Parathyroid adenoma (tissue), 2 donors: Measurements from ENCODE around the gene UBE2U.

Experiments used
- H2AFZ ChIP-seq: fragments of 300-600 bp; sonication (generic); one replicate; pipeline ENCODE4 v1.7.0; 2017; ENCODE audit warnings: antibody characterized with exemption, mild to moderate bottlenecking
- H3K27ac ChIP-seq: fragments of 300-600 bp; sonication (generic); one replicate; pipeline ENCODE4 v1.7.0; 2017
- H3K27me3 ChIP-seq: fragments of 300-600 bp; sonication (generic); one replicate; pipeline ENCODE4 v1.7.0; 2017; ENCODE audit warnings: low read length; ENCODE audit not compliant: control insufficient read depth, insufficient read depth
- H3K36me3 ChIP-seq: fragments of 300-600 bp; sonication (generic); one replicate; pipeline ENCODE4 v1.7.0; 2017; ENCODE audit warnings: low read length; ENCODE audit not compliant: control insufficient read depth, insufficient read depth
- H3K4me1 ChIP-seq: fragments of 300-600 bp; sonication (generic); one replicate; pipeline ENCODE4 v1.7.0; 2017; ENCODE audit warnings: control low read depth
- H3K4me2 ChIP-seq: fragments of 300-600 bp; sonication (generic); one replicate; pipeline ENCODE4 v1.7.0; 2017; ENCODE audit warnings: low read length
- H3K4me3 ChIP-seq: fragments of 300-600 bp; sonication (generic); one replicate; pipeline ENCODE4 v1.7.0; 2017; ENCODE audit warnings: low read depth, low read length
- H3K79me2 ChIP-seq: fragments of 300-600 bp; sonication (generic); one replicate; pipeline ENCODE4 v1.7.0; 2017; ENCODE audit warnings: control low read depth
- H3K9ac ChIP-seq: fragments of 300-600 bp; sonication (generic); one replicate; pipeline ENCODE4 v1.7.0; 2017; ENCODE audit warnings: mild to moderate bottlenecking
- H3K9me3 ChIP-seq: fragments of 300-600 bp; sonication (generic); one replicate; pipeline ENCODE4 v1.7.0; 2017; ENCODE audit warnings: low read length; ENCODE audit not compliant: control insufficient read depth
- CTCF ChIP-seq: fragments of 300-600 bp; sonication (generic); IDR thresholded peaks from one replicate; pipeline ENCODE4 v1.7.0; 2017; ENCODE audit warnings: antibody characterized with exemption, mild to moderate bottlenecking
- donor health status: primary hyperparathyroidism.

The UBE2U gene

GRCh38 chr1:64266991-64267390 is 63.6 kb downstream of the UBE2U start:
- no peak for TF ChIP-seq CTCF
- no peak overlapping the region for H2AFZ ChIP-seq
- no peak overlapping the region for H3K9ac ChIP-seq
- H3K4me3 ChIP-seq = no peak overlapping the region
- H3K4me2 ChIP-seq = no peak overlapping the region
- no peaks in the 10 kb centered on the region for H3K36me3 ChIP-seq
- no peaks in the 10 kb centered on the region for H3K4me1 ChIP-seq
- no peaks in the 10 kb centered on the region for H3K9me3 ChIP-seq
- H3K79me2 ChIP-seq = no peaks in the 10 kb centered on the region
- H3K27me3 ChIP-seq = no peaks in the 10 kb centered on the region
- no peak overlapping the region for H3K27ac ChIP-seq

GRCh38 chr1:64268653-64269557 is 65.5 kb downstream of the UBE2U start:
- Histone ChIP-seq H3K27ac (no peak overlapping the region), H3K27me3 (no peaks in the 10 kb centered on the region), H3K4me3 (no peak overlapping the region), H3K9me3 (no peaks in the 10 kb centered on the region), H3K4me2 (no peak overlapping the region), H2AFZ (peak overlapping the region; percentile 43), H3K79me2 (no peaks in the 10 kb centered on the region), H3K36me3 (no peaks in the 10 kb centered on the region), H3K9ac (no peak overlapping the region), H3K4me1 (no peaks in the 10 kb centered on the region)
- peak; percentile 60 for TF ChIP-seq CTCF

- Histone ChIP-seq H3K79me2 (no peaks in the 10 kb centered on the region), H3K27ac (no peak overlapping the region), H3K4me2 (no peak overlapping the region), H3K27me3 (no peaks in the 10 kb centered on the region), H3K4me3 (no peak overlapping the region), H3K9me3 (no peaks in the 10 kb centered on the region), H3K4me1 (no peaks in the 10 kb centered on the region), H3K9ac (no peak overlapping the region), H2AFZ (peak overlapping the region; percentile 43), H3K36me3 (no peaks in the 10 kb centered on the region)
- TF ChIP-seq CTCF = no peak
Observed at GRCh38 chr1:64269558-64269884, 66.1 kb downstream of the UBE2U start.

- Histone ChIP-seq H3K9ac (no peak overlapping the region), H3K4me2 (no peak overlapping the region), H3K27ac (no peak overlapping the region), H3K27me3 (no peaks in the 10 kb centered on the region), H3K4me3 (no peak overlapping the region), H3K9me3 (no peaks in the 10 kb centered on the region), H3K79me2 (no peaks in the 10 kb centered on the region), H3K4me1 (peaks cover 3% of the 10 kb centered on the region), H3K36me3 (no peaks in the 10 kb centered on the region), H2AFZ (no peak overlapping the region)
- no peak for TF ChIP-seq CTCF
Observed at GRCh38 chr1:64280001-64280400, 76.6 kb downstream of the UBE2U start.

GRCh38 chr1:64282351-64282750 is 78.9 kb downstream of the UBE2U start:
- Histone ChIP-seq H3K36me3 (no peaks in the 10 kb centered on the region), H3K9me3 (no peaks in the 10 kb centered on the region), H3K4me3 (no peak overlapping the region), H3K27ac (no peak overlapping the region), H2AFZ (no peak overlapping the region), H3K27me3 (no peaks in the 10 kb centered on the region), H3K4me2 (peak overlapping the region; percentile 0), H3K9ac (no peak overlapping the region), H3K79me2 (no peaks in the 10 kb centered on the region), H3K4me1 (peaks cover 3% of the 10 kb centered on the region)
- no peak for TF ChIP-seq CTCF
